SU-DHL-6 (cell line): ENCODE measurements around the gene POMT2.

Experiments
- H2AFZ ChIP-seq: fragments of 200-600 bp; sonication (generic); 2 replicates; pipeline ENCODE4 v1.6.1; 2014; ENCODE audit warnings: low read depth, mild to moderate bottlenecking, moderate library complexity, mixed read lengths, antibody characterized with exemption, low read length; ENCODE audit not compliant: severe bottlenecking
- H3F3A ChIP-seq: fragments of 200-600 bp; shearing (Covaris generic); 2 replicates; pipeline ENCODE4 v1.6.0; 2016; ENCODE audit warnings: antibody characterized with exemption, mild to moderate bottlenecking; ENCODE audit not compliant: insufficient read depth
- H3K27ac ChIP-seq: fragments of 200-600 bp; sonication (generic); 2 replicates; pipeline ENCODE4 v1.5.1; 2016; ENCODE audit warnings: low read depth, mild to moderate bottlenecking, low read length, moderate library complexity, mixed read lengths
- H3K27me3 ChIP-seq: fragments of 200-600 bp; sonication (generic), shearing (Covaris generic); 2 replicates; pipeline ENCODE4 v1.6.0; 2014; ENCODE audit warnings: mild to moderate bottlenecking, low read length
- H3K36me3 ChIP-seq: fragments of 200-600 bp; sonication (generic); 2 replicates; pipeline ENCODE4 v1.6.1; 2014; ENCODE audit warnings: mild to moderate bottlenecking, low read length, mixed read lengths
- H3K4me2 ChIP-seq: fragments of 300-600, 200-600 bp; shearing (Covaris generic), sonication (generic); 2 replicates; pipeline ENCODE4 v1.6.0; 2014; ENCODE audit warnings: low read length, low read depth, mild to moderate bottlenecking; ENCODE audit not compliant: poor library complexity, severe bottlenecking
- H3K4me3 ChIP-seq: fragments of 200-600 bp; sonication (generic); 2 replicates; pipeline ENCODE4 v1.5.1; 2014; ENCODE audit warnings: antibody characterized with exemption, low read length, mild to moderate bottlenecking, mixed read lengths; ENCODE audit not compliant: insufficient read depth, poor library complexity, severe bottlenecking
- H3K79me2 ChIP-seq: fragments of 200-600 bp; sonication (generic); 2 replicates; pipeline ENCODE4 v1.6.1; 2014; ENCODE audit warnings: mild to moderate bottlenecking, low read length, moderate library complexity; ENCODE audit not compliant: insufficient read depth
- H3K9ac ChIP-seq: fragments of 200-600 bp; sonication (generic); 2 replicates; pipeline ENCODE4 v1.7.0; 2014; ENCODE audit warnings: mild to moderate bottlenecking, low read length
- H3K9me2 ChIP-seq: fragments of 200-600 bp; sonication (generic); replicated peaks from 2 replicates; pipeline ENCODE4 v1.6.1; 2014; ENCODE audit warnings: low read length; ENCODE audit not compliant: insufficient read depth
- H3K9me3 ChIP-seq: fragments of 200-600 bp; sonication (generic); 2 replicates; pipeline ENCODE4 v1.6.1; 2014; ENCODE audit warnings: low read length, mixed read lengths; ENCODE audit not compliant: insufficient read depth
- H4K20me1 ChIP-seq: fragments of 200-600 bp; sonication (generic); 2 replicates; pipeline ENCODE4 v1.6.1; 2014; ENCODE audit warnings: low read depth, mild to moderate bottlenecking, antibody characterized with exemption, low read length, moderate library complexity, mixed read lengths
- EZH2phosphoT487 ChIP-seq: fragments of 200-600 bp; sonication (generic), shearing (Covaris generic); conservative IDR thresholded peaks from 2 replicates; pipeline ENCODE4 v1.6.1; 2018; ENCODE audit warnings: mild to moderate bottlenecking, antibody characterized with exemption, low read length, moderate library complexity, mixed read lengths
- TF ChIP-seq, protein P1 (sequence below): fragments of 200-600 bp; sonication (generic); IDR thresholded peaks from one replicate; pipeline ENCODE4 v1.5.1; 2017; ENCODE audit warnings: antibody characterized with exemption, mild to moderate bottlenecking, low read length, moderate library complexity; ENCODE audit not compliant: insufficient read depth, poor library complexity, severe bottlenecking

The POMT2 gene

DNA sequence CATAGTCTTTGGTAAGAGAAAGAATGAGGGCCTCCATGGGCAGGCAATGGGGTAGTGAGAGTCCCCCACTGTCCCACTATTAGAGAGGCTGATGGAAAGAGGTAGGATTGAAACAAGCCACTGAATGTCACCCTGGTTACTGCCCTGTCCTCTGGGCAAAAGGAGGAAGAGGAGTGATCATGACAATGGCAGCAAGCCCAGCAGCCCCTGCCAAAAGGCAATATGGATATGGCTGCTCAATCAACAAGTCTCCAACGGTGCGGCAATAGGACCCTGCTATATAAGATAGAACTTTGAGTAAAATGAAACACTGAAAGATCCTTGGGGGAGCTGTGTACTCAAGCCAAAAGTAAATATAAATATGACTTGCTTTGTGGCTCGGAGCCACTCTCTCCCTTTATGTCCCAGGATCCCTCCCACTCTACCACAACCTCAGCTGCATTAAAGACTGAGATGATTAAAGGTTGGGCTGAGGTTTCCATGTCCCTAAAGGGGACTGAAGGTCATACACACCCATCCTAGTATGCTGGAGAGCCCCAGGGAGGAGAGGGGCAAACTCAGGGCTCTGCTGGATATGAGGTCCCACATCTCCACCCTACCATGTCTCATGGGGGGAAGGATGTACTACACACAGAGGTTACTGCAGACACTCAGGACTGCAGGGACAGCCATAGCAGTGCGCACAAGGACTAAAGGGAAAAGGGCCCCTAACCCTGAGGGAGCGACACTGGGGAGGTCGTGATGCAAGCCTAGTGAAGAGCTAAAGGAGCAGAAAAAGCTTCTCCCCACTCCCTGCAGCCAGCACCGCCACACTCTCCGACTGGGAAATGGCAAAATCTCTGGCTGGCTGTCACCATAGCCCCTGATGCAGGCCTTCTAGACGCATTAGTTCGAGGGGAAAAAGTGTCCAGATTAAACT is 5.9 kb downstream of the POMT2 start:
- Histone ChIP-seq H2AFZ (no peak overlapping the region), H4K20me1 (no peaks in the 10 kb centered on the region), H3K4me2 (no peak overlapping the region), H3K79me2 (no peaks in the 10 kb centered on the region), H3K9me2 (no peaks in the 10 kb centered on the region), H3F3A (no peaks in the 10 kb centered on the region), H3K27ac (no peak overlapping the region), H3K27me3 (no peaks in the 10 kb centered on the region), H3K4me3 (no peak overlapping the region), H3K9me3 (no peaks in the 10 kb centered on the region), H3K36me3 (no peaks in the 10 kb centered on the region), H3K9ac (no peak overlapping the region)
- no peak for TF ChIP-seq EZH2phosphoT487
- TF ChIP-seq, protein P1, sequence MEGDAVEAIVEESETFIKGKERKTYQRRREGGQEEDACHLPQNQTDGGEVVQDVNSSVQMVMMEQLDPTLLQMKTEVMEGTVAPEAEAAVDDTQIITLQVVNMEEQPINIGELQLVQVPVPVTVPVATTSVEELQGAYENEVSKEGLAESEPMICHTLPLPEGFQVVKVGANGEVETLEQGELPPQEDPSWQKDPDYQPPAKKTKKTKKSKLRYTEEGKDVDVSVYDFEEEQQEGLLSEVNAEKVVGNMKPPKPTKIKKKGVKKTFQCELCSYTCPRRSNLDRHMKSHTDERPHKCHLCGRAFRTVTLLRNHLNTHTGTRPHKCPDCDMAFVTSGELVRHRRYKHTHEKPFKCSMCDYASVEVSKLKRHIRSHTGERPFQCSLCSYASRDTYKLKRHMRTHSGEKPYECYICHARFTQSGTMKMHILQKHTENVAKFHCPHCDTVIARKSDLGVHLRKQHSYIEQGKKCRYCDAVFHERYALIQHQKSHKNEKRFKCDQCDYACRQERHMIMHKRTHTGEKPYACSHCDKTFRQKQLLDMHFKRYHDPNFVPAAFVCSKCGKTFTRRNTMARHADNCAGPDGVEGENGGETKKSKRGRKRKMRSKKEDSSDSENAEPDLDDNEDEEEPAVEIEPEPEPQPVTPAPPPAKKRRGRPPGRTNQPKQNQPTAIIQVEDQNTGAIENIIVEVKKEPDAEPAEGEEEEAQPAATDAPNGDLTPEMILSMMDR, result no peak

DNA sequence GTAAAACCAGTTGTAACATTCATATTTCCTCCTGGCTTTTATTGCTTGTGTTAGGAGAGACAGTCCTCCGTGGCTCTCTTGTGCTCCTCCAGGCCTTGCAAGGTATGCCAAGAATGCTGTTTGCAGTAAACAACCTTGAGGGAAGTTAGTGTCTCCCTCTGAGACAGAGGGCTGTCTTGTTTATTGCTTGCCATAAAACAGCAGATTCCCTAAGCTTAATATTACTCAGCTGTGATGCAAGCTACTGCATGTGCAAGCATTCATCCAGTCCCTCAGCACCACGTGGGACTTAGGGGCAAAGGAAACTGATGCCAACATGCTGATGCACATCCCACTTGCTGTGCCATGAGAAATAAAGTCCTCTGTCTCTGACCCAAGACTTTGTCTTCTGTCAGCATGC is 6.6 kb downstream of the POMT2 start:
- Histone ChIP-seq H3K9ac (no peak overlapping the region), H3K9me2 (no peaks in the 10 kb centered on the region), H3K27ac (no peak overlapping the region), H3K4me2 (no peak overlapping the region), H4K20me1 (no peaks in the 10 kb centered on the region), H3K4me3 (no peak overlapping the region), H3K79me2 (no peaks in the 10 kb centered on the region), H3F3A (no peaks in the 10 kb centered on the region), H2AFZ (no peak overlapping the region), H3K9me3 (no peaks in the 10 kb centered on the region), H3K36me3 (no peaks in the 10 kb centered on the region), H3K27me3 (no peaks in the 10 kb centered on the region)
- no peak for TF ChIP-seq EZH2phosphoT487
- TF ChIP-seq, protein P1, result no peak

DNA sequence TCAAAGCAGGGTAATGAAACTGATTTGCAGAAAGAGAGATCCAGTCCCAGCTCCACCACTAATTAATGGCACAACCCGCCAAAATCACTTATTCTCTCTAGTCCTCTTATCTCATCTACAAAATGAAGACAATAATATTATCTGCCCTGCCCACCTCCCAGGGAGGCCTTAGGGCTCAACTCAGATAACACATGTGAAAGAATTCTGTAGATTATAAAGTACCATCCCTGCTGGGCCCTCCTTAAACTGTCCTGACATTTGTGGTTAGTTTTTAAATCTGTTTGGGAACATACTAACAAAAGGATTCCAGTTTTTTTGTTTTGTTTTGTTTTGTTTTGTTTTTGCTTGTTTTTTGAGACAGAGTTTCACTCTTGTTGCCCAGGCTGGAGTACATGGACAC is 7.3 kb downstream of the POMT2 start:
- no peaks in the 10 kb centered on the region for H3K79me2 ChIP-seq
- H3K27me3 ChIP-seq, result no peaks in the 10 kb centered on the region
- no peak overlapping the region for H3K4me2 ChIP-seq
- H3K4me3 ChIP-seq, result no peak overlapping the region
- no peak overlapping the region for H2AFZ ChIP-seq
- H3K9ac ChIP-seq, result no peak overlapping the region
- no peak overlapping the region for H3K27ac ChIP-seq
- H3K9me3 ChIP-seq, result no peaks in the 10 kb centered on the region
- no peaks in the 10 kb centered on the region for H3K36me3 ChIP-seq
- no peaks in the 10 kb centered on the region for H3F3A ChIP-seq
- no peak for TF ChIP-seq EZH2phosphoT487
- TF ChIP-seq, protein P1, result no peak
- H4K20me1 ChIP-seq, result no peaks in the 10 kb centered on the region
- H3K9me2 ChIP-seq, result no peaks in the 10 kb centered on the region
